Measurements from ENCODE around the gene SORD. TPM values are rescaled to one million over a fixed set of nuclear protein-coding genes. Genes with fewer than 3 reads are reported as not detected.
"Not testable (repeated sequence)": the region's sequence is repeated elsewhere in the genome, so short reads cannot be mapped to it uniquely, and the experiment has no call there.

Gene SORD
- total RNA-seq, 1 donor from 2014 or later: 15.5 TPM

DNA sequence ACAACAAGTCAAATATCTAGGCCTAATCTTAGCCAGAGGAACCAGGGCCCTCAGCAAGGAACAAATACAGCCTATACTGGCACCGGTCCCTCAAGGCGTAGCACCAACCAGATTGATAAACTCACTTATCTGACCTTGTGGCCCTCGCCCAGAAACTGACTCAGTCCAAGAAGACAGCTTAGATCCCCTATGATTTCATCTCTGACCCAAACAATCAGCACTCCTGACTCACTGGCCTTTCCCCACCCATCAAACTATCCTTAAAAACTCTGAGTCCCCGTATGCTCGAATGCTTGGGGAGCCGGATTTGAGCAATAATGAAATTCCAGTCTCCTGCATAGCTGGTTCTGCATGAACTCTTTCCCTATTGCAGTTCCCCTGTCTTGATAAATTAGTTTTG lies 1.6 kb upstream of the SORD start:
- CTCF ChIA-PET: interaction anchor here (1.5 kb wide), 1 partner anchor 97 kb away, joined by 3 read pairs; no protein-coding TSS in a partner anchor
- Mint-ChIP-seq H3K27me3 (peaks cover 22% of the 10 kb centered on the region), H3K4me1 (peaks cover 27% of the 10 kb centered on the region), H3K4me3 (peak overlapping the region; percentile 44), H3K36me3 (ENCODE audit: low read depth) (no peaks in the 10 kb centered on the region), H3K27ac (no peak overlapping the region), H3K9me3 (no peaks in the 10 kb centered on the region)
- ATAC-seq (ENCODE audit: low read depth) (no peak), DNase-seq (no peak)
- TF ChIP-seq, protein P1, sequence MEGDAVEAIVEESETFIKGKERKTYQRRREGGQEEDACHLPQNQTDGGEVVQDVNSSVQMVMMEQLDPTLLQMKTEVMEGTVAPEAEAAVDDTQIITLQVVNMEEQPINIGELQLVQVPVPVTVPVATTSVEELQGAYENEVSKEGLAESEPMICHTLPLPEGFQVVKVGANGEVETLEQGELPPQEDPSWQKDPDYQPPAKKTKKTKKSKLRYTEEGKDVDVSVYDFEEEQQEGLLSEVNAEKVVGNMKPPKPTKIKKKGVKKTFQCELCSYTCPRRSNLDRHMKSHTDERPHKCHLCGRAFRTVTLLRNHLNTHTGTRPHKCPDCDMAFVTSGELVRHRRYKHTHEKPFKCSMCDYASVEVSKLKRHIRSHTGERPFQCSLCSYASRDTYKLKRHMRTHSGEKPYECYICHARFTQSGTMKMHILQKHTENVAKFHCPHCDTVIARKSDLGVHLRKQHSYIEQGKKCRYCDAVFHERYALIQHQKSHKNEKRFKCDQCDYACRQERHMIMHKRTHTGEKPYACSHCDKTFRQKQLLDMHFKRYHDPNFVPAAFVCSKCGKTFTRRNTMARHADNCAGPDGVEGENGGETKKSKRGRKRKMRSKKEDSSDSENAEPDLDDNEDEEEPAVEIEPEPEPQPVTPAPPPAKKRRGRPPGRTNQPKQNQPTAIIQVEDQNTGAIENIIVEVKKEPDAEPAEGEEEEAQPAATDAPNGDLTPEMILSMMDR (IDR thresholded peaks at IDR 0.05): no peak
- intact Hi-C loops (cut with micrococcal nuclease): loop anchor here (5.0 to 10.0 kb wide), 3 partner anchors 373 to 594 kb away; partner anchors contain the start of gene CTDSPL2
- POLR2A ChIA-PET: interaction anchor here (2.8 kb wide), 1 partner anchor 28 kb away, joined by 12 read pairs; no protein-coding TSS in a partner anchor

DNA sequence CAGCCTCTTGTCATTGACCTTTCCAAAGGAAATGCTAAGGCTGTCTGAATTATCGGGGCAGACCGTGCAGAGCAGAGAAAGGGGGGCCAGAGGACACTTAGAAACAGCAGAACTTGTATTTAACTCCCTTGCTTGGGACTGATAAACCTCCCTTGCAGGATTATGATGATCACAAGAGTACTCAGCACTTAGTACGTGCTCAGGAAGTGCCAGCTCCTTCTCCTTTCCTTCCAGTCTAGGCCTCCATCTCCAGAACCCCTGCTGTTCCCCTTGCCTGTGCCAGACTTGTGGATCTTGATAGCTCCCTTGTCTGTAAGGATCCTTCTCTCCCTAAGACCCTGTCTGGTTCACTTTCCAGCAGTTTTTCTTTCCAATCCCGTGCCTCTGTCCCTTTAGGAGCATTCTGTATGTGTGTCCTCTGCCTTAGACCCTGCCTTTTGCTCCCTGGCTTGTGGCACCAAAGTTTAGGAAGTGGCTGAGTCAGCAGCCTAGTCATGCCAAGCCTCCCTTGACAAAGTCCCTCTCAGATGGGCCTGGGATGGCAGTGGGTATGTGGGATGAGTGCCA lies 747 bp downstream of the SORD start:
- Mint-ChIP-seq H3K36me3 (ENCODE audit: low read depth) (peaks cover 3% of the 10 kb centered on the region), H3K9me3 (no peaks in the 10 kb centered on the region), H3K27ac (no peak overlapping the region), H3K4me3 (peak overlapping the region; percentile 89), H3K4me1 (peaks cover 27% of the 10 kb centered on the region), H3K27me3 (peaks cover 9% of the 10 kb centered on the region)
- CTCF ChIA-PET: interaction anchor here (1.7 kb wide), 2 partner anchors 12 to 14 kb away, joined by 5 to 7 read pairs; no protein-coding TSS in a partner anchor
- TF ChIP-seq, protein P1 (IDR thresholded peaks at IDR 0.05): no peak
- intact Hi-C loops (cut with micrococcal nuclease): loop anchor here (1.0 to 10.0 kb wide), 5 partner anchors 25 to 596 kb away; partner anchors contain the start of gene CTDSPL2
- ATAC-seq (ENCODE audit: low read depth) (no peak), DNase-seq (no peak)
- POLR2A ChIA-PET: interaction anchor here (1.7 to 2.8 kb wide), 2 partner anchors 12 to 25 kb away, joined by 6 to 12 read pairs; no protein-coding TSS in a partner anchor

DNA sequence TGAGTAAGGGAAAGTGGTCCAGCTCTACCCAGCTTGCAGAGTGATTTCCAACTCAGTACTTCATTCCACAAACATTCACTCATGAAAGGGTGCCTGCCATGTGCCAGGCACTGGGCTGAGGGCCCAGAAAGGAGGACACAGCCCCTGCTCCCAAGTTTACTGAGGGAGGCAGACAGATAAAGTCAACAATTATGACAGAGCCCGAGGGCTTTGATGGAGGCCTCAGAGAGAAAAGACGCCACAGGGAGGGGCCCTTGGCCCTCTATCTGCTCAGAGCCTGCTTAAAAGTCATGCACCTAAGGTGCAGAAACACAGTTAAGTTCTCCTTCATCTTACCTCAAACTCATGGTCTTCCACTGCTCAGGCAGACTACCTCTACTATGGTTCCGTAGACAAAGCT lies 1.7 kb downstream of the SORD start:
- DNase-seq; POLR2A ChIA-PET; H3K27me3 Mint-ChIP-seq; H3K9me3 Mint-ChIP-seq; H3K27ac Mint-ChIP-seq; ATAC-seq (ENCODE audit: low read depth); H3K36me3 Mint-ChIP-seq (ENCODE audit: low read depth); H3K4me3 Mint-ChIP-seq: not testable (repeated sequence)
- H3K4me1 Mint-ChIP-seq: peaks cover 27% of the 10 kb centered on the region
- intact Hi-C loops (cut with micrococcal nuclease): loop anchor here (5.0 to 10.0 kb wide), 3 partner anchors 370 to 597 kb away; partner anchors contain the start of gene CTDSPL2
- CTCF ChIA-PET: interaction anchor here (1.7 kb wide), 1 partner anchor 11 kb away, joined by 5 read pairs; no protein-coding TSS in a partner anchor

DNA sequence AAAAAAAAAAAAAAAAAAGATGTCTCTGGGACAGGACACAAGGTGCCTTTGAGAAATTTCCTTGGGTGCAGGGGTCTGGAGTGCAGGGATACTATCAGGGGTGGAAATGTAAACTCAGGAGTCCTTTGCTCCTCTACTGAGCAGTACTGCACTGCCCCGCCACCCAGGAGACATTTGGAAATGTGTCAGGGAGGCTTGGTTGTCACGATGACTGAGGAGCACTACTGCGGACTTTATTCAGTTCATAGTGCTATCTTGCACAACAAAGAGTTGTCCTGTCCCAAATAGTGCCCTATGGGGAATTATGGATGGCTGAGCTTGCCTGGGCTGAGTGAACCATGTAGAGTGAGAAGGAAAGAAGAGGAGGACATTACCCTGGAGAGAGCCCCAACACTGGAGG lies 2.6 kb downstream of the SORD start:
- DNase-seq; H3K27me3 Mint-ChIP-seq; ATAC-seq (ENCODE audit: low read depth); H3K9me3 Mint-ChIP-seq; H3K4me3 Mint-ChIP-seq; H3K27ac Mint-ChIP-seq; CTCF ChIA-PET: not testable (repeated sequence)
- Mint-ChIP-seq H3K36me3 (ENCODE audit: low read depth) (peaks cover 11% of the 10 kb centered on the region), H3K4me1 (peaks cover 27% of the 10 kb centered on the region)
- intact Hi-C loops (cut with micrococcal nuclease): loop anchor here (10.0 kb wide), 2 partner anchors 369 to 429 kb away; no protein-coding TSS in a partner anchor
- POLR2A ChIA-PET: interaction anchor here (0.7 kb wide), 1 partner anchor 24 kb away, joined by 6 read pairs; no protein-coding TSS in a partner anchor

GRCh38 chr15:45026651-45027190 lies 3.7 kb downstream of the SORD start:
- Mint-ChIP-seq H3K4me3 (no peak overlapping the region), H3K4me1 (peaks cover 27% of the 10 kb centered on the region), H3K27me3 (no peaks in the 10 kb centered on the region), H3K27ac (no peak overlapping the region), H3K36me3 (ENCODE audit: low read depth) (peaks cover 18% of the 10 kb centered on the region), H3K9me3 (peaks cover 3% of the 10 kb centered on the region)
- TF ChIP-seq, protein P1 (IDR thresholded peaks at IDR 0.05): no peak
- CTCF ChIA-PET: no interaction called here
- POLR2A ChIA-PET: no interaction called here
- DNase-seq (no peak), ATAC-seq (ENCODE audit: low read depth) (no peak)
- intact Hi-C loops (cut with micrococcal nuclease): loop anchor here (10.0 kb wide), 2 partner anchors 368 to 428 kb away; no protein-coding TSS in a partner anchor

GRCh38 chr15:45027220-45027619 lies 4.2 kb downstream of the SORD start:
- Mint-ChIP-seq H3K4me3 (no peak overlapping the region), H3K4me1 (peaks cover 26% of the 10 kb centered on the region), H3K9me3 (peaks cover 3% of the 10 kb centered on the region), H3K27me3 (no peaks in the 10 kb centered on the region), H3K27ac (no peak overlapping the region), H3K36me3 (ENCODE audit: low read depth) (peaks cover 18% of the 10 kb centered on the region)
- intact Hi-C loops (cut with micrococcal nuclease): loop anchor here (10.0 kb wide), 2 partner anchors 368 to 428 kb away; no protein-coding TSS in a partner anchor
- DNase-seq (no peak), ATAC-seq (ENCODE audit: low read depth) (no peak)
- POLR2A ChIA-PET: no interaction called here
- TF ChIP-seq, protein P1 (IDR thresholded peaks at IDR 0.05): no peak
- CTCF ChIA-PET: no interaction called here

Measured in activated B cell treated with CpG ODN at 0.5 μM for 24 hours (primary cell).